ENCODE measurements around the gene AKR1B1. TPM values are rescaled to one million over a fixed set of nuclear protein-coding genes. Genes with fewer than 3 reads are reported as not detected.

Gene AKR1B1
- total RNA-seq, 1 experiment from 2014 or later: 146 TPM

DNA sequence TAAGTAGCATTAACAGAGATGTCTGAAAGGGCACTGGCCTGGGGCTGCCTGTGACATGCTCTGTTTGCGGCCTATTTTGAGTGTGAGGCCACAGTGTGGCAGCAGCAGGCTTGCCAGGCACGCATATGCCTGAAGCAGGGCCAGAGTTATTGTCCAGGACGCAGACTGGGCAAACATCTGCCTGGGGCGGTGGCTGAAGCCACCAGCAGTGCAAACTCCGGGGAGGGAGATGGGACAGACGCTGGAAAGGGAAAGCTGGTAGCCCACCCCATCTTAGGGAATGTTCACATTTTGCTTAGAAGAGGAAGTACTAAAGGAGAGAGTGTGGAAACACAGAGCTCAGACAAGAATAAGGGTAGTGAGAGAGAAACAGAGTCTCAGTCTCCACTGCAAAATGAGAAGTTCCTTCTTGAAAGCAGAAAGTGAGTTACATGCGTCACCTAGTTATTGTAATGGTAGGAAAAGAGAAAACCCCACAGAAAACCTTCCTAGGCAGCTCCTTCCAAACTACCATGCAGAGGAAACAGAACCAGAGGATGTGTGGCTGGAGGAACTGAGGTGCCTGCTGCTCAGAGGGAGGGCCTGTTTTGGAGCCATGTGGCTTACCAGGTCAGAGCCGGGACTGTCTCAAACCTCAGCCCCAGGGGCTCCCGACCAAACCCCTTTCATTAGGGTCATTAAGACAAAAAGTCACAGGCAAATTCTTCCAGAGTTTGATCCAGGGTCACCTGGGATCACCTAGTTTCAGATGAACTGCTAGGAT, 14.5 kb downstream of the AKR1B1 start:
- no peak for DNase-seq (ENCODE audit: low read depth)

DNA sequence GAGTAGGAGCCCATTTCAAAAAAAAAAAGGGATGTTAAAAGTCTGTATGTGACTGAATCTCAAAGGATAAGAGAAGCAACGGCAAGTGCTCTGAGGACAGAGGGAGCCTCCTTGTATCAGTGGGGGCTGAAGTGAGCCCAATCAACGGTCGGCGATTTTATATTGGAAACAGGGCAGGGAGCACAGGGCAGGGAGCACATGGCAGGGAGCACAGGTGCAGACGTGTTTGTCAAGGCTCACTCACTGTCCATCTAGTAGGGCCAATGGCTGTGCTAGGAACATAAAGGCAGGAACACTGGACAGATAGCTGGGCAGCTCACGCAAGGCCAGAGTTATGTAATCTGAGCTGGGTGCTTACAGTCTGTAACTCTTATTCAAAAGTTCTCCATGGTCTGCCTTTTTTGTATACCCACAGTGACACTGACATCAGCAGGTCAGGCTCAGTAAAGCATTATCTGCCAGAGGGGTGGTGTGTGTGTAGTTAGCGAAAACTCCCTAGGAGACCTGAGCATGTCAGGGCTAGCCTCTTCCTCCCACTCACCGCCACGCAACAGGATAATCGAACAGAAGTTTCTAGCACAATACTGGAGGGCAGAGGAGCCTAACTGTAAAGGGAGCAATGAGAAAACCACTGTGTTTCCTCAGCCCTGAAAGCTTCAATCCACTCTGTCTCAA, 15.4 kb downstream of the AKR1B1 start:
- DNase-seq (ENCODE audit: low read depth): no peak

DNA sequence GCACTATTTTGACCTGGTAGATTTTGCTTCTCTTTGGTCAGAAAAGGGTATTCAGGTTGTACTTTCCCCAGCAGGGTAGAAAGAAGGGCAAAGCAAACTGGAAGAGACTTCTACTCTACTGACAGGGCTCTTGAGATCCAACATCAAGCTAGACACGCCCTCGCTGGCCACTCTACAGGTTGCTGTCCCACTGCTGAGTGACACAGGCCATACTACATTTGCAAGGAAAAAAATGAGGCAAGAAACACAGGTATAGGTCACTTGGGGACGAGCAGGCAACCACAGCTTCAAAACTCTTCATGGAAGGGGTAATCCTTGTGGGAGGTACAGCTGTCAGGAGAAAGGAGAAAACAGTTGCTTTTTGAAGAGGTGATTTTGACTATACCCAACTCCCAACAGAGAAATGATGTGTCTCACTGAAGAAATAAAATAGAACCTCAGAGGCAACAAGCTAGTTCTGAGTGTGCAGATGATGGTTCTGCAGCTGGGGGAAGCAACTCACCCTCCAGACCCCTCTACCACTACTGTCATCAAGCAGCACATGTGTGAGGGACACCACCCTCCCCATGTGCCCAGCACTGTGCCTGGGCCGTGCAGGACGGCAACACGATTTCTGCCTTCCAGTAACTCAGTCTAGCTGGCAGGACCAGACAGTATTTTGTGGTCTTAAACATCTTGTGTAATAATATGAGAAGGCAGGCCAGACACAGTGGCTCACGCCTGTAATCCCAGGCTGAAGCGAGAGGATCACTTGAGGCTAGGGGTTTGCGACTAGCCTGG, 16.3 kb downstream of the AKR1B1 start:
- no peak for DNase-seq (ENCODE audit: low read depth)

DNA sequence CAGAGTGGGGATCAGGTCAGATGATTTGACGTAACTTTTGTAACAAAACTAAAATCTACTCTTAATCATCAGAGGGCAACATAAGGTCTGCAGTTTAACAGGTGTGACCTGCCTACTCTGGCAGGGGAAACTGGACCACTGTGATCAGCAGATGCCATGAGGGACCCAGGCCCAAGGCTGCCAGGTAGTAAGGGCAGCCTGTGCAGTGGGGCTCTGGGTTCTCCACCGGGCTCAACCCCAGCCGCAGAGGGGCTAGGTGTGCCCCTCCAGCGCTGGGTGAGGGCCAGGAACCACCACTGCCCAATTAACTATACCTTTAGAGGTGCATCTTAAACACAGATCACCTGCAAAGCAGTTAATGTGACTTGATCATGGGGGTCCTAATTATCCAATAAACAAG, 17.6 kb downstream of the AKR1B1 start:
- no peak for DNase-seq (ENCODE audit: low read depth)

DNA sequence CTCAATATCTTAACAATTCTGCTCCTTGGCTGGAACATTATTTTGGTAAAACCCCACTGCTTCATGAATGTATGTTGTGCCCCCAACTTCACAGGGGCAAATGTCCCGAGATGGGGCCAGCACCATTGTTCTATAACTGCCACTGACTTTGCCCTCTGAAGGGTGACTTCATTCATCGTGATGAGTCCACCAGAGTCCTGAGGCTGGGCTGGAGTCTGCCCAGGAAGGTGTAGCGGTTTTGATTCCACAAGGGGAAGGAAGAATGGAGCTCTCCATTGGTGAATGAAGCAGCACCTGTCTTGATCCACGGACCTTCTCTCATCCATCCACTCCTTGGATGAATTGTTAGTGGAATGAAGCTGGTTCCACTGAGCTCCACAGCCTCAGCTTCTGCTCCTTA, 18.4 kb downstream of the AKR1B1 start:
- no peak for DNase-seq (ENCODE audit: low read depth)

DNA sequence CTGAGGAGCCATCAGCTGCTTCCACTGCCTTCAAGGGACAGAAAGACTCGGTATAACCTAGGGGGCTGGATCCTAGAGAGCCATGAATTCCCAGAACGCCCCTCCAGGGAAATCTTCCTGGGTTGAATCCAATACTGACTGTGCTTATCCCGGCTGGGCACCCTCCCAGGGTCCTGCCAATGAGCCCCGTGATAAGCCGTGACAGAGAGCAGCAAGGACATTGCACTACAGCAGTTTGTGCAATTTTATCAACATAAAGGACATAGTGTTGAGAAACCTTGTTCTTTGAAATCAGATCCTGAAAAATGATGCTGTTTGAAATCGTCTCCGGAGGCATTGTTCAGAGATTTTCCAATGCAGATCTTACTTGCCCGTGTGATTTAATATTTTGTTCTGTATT, 18.8 kb downstream of the AKR1B1 start:
- DNase-seq (ENCODE audit: low read depth): no peak

DNA sequence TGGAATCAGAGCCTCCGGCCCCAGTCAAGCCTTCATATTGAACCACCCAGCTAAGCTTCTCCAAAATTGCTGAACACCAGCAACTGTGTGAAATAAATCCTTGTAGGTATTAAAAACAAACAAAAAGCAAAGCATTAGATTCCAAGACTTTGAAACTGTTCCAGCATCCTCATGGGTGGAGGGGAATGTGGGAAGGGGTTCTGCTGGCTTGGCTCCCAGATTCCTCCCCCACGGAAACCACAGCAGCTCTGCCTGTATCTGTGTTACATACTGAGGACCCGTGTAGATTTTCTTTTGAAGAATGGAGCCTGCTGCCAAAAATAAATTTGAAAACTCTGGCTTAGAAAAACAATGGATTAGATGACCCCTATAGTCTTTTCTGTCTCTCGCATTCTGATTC, 20.0 kb downstream of the AKR1B1 start:
- DNase-seq (ENCODE audit: low read depth): no peak

DNA sequence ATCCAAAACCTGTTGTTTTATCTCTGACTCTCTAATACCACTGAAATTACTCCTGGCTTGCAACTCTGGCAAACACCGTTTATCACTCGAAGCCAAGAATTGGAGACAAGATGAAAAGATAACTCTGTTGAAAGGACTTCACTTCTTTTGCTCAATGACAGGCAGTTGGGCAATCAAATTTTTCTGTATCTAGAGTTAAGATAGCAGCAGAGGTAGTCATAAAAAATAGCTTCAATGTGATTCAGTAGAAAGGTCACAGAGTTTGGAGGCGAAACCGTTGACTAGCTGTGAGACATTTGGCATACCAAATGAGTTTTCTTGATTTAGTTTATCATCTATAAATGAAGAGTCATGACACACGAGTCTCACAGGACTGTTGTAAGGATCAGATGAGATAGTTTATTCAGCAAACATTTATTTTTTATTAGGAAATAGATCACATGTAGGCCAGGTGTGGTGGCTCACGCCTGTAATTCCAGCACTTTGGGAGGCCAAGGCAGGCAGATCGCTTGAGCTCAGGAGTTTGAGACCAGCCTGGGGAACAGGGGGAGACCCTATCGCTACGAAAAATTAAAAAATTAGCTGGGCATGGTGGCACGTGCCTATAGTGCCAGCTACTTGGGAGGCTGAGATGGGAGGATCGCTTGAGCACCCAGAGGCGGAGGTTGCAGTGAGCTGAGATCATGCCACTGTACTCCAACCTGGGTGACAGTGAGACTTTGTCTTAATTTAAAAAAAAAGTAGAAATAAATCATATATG, 23.6 kb downstream of the AKR1B1 start:
- peak; percentile 9 for DNase-seq (ENCODE audit: low read depth)

DNA sequence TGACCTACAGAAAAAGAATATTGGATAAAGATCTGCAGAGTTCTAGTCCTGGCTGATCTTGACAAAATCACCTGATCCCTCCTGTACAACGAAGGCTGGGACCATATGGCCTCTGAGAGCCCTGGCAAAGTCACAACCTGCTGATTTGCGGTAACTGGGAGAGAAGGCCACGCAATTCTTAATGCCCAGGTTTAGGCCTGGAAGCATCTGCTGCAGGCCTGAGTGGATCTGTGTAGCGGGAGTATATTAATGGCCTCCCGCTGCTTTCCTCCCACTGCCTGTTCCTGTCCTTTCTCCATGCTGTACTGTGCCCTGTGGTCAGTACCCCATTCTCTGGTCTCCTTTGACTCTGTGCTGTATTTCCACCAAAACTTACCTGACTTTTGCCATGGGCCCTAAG, 24.2 kb downstream of the AKR1B1 start:
- DNase-seq (ENCODE audit: low read depth): no peak

DNA sequence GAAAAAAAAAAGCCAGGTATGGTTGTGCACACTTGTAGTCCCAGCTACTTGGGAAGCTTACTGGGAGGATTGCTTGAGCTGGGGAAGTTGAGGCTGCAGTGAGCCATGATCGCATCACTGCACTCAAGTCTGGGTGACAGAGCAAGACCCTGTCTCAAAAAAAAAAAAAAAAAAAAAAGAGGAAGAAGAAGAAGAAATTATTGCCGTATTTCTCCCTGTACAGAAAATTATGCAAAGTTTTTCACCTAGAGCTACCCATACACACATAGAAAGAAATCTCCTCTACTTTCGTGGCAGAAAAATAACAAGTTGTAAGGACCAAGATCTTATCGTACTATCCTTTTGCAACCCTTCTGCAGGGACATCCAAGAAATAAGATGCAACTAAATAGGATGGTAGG, 25.5 kb downstream of the AKR1B1 start:
- no peak for DNase-seq (ENCODE audit: low read depth)

DNA sequence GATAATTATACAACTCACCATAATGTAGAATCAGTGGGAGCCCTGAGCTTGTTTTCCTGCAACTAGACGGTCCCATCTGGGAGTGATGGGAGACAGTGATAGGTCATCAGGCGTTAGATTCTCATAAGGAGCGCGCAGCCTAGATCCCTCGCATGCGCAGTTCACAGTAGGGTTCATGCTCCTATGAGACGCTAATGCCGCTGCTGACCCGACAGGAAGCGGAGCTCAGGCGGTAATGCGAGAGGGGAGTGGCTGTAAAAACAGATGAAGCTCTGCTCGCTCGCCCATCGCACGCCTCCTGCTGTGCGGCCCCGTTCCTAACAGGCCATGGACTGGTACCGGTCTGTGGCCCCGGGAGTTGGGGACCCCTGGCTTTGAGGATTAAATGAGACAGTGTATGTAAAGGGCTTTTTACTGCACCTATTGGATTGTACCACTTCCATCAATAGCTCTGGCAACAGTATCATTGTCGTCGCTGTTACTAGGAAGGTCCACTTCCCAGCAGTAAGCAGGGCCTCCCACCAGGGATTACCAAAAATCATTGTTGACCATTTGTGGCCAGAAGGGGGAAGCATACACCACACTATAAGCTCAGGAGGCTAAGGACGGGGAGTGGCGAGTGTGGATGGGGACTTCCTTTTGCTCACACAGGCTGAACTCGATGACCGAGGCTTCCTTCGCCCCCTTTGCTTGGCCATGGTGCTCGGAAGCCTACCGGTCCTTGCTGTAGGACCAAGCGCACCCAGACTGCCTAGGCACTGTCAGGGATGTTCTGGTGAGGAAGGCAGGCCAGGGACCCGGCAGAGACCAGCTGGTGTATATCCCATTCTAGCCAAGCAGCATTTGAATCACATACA, 26.4 kb downstream of the AKR1B1 start:
- peak; percentile 98 for DNase-seq (ENCODE audit: low read depth)

DNA sequence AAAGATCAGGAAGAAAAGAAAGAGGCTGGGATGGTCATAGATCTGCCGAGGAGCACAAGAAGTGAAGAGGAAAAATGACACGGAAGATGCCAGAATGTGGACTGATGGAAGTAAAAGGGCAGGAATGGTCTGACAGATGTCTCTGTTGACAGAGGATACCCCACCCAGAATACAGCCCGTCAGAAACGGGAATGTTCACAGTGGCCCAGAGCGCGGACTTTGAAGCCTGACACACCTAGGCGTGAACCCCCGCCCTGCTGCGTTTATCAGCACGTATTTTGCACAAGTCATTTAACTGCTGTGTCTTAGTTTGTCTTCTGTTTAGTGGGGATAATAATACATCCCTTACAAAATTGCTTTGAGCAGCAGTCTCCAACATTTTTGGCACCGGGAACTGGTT, 27.1 kb downstream of the AKR1B1 start:
- no peak for DNase-seq (ENCODE audit: low read depth)

DNA sequence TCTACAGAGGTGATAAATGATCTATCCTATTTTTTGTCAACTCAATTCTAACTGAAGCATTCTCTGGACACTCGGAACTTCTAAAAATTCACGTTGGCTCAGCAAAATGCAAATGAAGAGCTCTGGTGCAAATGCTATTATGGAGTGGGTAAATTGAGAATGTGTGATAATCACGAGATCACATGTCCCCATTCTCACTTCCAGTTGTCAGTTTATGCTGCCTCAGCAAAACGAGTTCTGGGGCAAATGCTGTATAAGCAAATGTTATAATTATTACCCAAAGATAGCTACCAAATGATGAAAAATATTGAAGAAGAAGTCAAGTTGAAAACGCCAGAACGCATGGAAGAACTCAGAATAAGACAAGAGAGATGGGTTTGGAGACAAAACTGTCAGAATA, 29.4 kb downstream of the AKR1B1 start:
- no peak for DNase-seq (ENCODE audit: low read depth)

DNA sequence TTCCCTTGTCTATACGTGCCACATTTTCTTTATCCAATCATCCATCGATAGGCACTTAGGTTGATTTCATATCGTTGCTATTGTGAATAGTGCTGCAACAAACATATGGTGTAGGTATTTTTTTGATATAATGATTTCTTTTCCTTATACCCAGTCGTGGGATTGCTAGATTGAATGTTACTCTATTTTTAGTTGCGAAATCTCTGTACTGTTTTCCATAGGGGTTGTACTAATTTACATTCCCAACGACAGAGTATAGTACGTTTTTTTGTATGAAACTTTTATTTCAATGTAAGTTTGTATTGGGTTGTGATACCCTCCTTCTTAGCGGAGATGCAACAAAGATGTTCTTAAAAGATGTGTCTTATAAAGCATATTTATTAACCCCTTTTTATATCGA, 30.0 kb downstream of the AKR1B1 start:
- DNase-seq (ENCODE audit: low read depth): no peak

DNA sequence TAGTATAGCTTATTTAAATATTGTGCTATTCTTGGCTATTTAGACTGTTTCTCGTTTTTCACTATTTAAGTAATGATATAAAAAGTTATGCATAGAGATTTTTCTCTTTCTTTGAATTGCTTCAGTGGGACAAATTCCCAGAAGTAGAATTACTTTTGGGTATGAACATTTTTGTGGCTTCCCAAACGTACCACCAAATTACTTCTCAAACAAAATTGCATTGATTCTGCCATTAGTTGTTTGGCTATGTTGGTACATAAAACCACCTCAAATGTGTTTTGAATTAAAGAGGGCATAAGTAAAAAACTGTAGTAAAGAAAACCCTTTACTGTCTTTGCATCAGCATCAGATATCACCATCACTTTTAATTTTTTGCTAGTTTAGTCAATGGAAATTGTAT, 31.0 kb downstream of the AKR1B1 start:
- no peak for DNase-seq (ENCODE audit: low read depth)

DNA sequence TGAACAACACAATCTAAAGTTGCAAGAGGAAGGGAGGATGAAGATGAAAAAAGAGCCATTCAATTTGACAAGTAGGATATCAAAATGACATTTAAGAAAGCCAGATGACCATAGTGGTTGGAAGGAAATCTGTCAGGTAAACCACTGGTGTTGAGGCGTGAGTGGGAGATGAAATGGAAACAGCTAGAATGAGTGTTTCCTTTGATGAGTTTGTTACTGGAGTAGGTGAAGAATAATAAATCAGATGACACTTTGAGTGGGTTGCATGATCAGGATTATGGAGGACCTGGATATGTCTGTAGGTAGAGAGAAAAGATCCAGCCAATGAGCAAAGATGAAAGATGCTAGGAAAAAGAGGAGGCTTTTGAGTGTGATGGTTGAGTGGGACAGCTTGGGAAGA, 33.1 kb downstream of the AKR1B1 start:
- DNase-seq (ENCODE audit: low read depth): no peak

DNA sequence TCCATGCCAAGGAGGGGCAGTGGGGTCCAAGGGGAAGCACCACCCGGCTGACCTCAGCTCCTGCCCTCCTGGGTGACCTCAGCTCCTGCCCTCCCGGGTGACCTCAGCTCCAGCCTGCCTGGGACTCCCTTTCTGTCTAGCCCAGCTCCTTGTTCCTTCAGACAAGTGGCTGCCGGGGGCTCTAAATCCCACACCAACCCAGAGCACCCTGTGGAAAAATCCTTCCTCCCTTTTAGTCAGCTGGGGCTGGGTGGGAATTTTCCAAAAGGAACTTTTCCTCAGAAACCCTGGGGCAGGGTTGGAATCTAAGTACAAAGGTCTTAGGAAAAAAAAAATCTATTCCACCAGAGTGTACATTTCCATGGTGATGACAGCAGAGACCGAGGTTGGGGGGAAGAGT, 36.3 kb downstream of the AKR1B1 start:
- peak; percentile 14 for DNase-seq (ENCODE audit: low read depth)

DNA sequence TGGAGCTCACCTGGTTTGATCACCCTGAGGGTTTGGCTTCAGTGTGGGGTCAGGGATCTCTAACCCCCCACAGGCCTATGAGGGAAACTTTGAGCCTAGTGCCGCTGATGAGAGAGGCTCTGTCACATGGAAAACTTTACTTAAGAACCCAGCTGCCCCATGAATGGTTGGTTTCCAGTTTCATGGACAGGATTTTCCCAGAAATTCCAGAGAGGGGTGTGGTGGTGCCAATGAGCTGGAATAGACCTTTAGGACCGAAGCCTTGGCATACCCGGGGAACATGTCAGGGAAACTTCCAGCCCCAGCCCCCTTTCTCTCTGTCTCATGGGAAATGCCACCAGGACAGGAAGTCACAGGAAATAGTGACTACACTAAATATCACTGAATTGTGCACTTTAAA, 36.9 kb downstream of the AKR1B1 start:
- DNase-seq (ENCODE audit: low read depth): peak; percentile 88

DNA sequence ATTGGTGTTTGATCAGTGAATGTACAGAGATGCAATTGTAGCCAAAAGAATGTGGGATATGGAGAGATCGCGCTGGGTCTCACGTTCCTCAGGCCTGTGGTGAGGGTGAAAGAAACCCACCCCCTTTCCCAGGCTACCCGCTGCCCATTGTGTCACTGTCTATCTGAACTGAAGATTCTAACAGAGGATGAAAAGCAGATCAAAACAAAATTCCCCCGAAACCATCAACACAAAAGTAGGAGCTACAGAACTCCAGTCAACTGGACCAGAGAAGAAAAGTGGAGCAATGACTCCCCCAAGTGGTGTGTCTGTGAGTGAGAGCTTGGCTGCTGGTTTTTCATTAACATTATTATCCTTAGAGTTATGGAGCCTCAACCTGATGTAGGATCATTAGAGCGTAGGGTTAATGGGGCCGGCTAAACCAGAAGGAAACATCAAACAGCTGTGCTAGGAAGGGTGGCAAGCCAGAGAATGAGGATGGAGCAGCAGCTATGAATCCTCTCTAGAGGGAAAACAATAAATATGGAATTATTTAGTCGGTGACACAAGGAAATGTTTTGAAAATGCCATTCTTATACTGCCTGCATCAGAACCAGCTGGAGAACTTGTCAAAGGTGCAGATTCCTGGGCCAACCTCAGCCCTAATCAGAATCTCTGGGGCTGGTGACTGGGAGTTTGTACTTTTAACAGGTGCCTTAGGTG, 38.3 kb downstream of the AKR1B1 start:
- DNase-seq (ENCODE audit: low read depth): peak; percentile 82

DNA sequence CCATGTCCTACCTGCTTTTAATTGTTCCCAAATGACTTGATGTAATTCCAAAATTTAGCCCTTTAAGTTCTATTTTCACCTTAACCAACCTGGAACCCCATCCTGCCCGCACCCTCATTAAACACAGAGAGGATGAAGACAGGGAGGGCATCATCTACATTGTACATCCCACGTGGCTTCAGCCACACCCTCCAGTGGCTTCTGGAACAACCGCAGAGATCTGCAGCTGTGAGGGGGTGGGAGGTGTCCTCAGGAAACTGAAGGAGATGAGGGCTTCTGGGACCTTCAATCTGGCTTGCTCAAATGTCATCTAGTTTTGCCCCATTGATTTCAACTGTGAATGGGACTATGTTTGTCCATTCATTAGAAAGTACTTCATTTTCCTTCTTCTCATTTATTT, 39.0 kb downstream of the AKR1B1 start:
- peak; percentile 70 for DNase-seq (ENCODE audit: low read depth)
